GM12878 (cell line): ENCODE data around the gene HS6ST1. TPM values are rescaled to one million over a fixed set of nuclear protein-coding genes. Genes with fewer than 3 reads are reported as not detected.

Source experiments
- ATAC-seq: fragments of 200-7000 bp; cut with Tn5 transposase; 3 replicates; pipeline ENCODE4 v1.9.1; 2020; ENCODE audit warnings: mild to moderate bottlenecking, moderate library complexity
- BruUV-seq: library from RNA; stranded (reverse); fragments of 400-500 nt; replicated peaks from 2 replicates; lab custom pipeline; 2021; lab: Mats Ljungman, UMichigan
- CTCF ChIA-PET: fragments of 300-600 bp; sonication (Branson Sonifier 250); formaldehyde crosslinking; extraction: SDS; loops from one replicate; lab custom pipeline; 2021; ENCODE audit warnings: inconsistent platforms; lab: Yijun Ruan, JAX
- POLR2A ChIA-PET: fragments of 350-600 bp; formaldehyde crosslinking; extraction: SDS; loops from one replicate; lab custom pipeline; 2021; ENCODE audit warnings: inconsistent platforms; lab: Charles Lee
- RAD21 ChIA-PET: fragments of 300-600 bp; sonication (Branson Sonifier 250); formaldehyde crosslinking; loops from one replicate; lab custom pipeline; 2023; ENCODE audit warnings: antibody characterized with exemption; ENCODE audit not compliant: unreplicated experiment; lab: Charles Lee
- SMC1A ChIA-PET: fragments of 300-600 bp; sonication (Branson Sonifier 250); formaldehyde crosslinking; loops from one replicate; lab custom pipeline; 2023; ENCODE audit not compliant: unreplicated experiment, uncharacterized antibody; lab: Charles Lee
- DNase-seq: peaks from one replicate; pipeline ENCODE4 v3.0.0-alpha.2; 2011; ENCODE audit warnings: low read depth, low spot score
- FAIRE-seq: peaks from 3 replicates; lab custom pipeline; 2011; peaks lifted over from hg19 to GRCh38; lab: Jason Lieb, UNC
- H2AFZ ChIP-seq: 2 replicates; pipeline ENCODE4 v1.6.0; 2011; ENCODE audit warnings: low read depth, low read length, control low read depth; ENCODE audit not compliant: control insufficient read depth
- H3K27ac ChIP-seq: 2 replicates; pipeline ENCODE4 v1.5.1; 2011; ENCODE audit warnings: control low read depth; ENCODE audit not compliant: control insufficient read depth, insufficient read depth
- H3K27me3 ChIP-seq, 2 experiments: replicated peaks in 1 of 2; 2 replicates each; pipeline versions ENCODE4 v1.6.0 to v1.6.1; 2011; ENCODE audit warnings: low read length in 1 of 2; ENCODE audit not compliant: control insufficient read depth in 2 of 2, insufficient read depth in 2 of 2
- H3K36me3 ChIP-seq, 2 experiments: 2 replicates each; pipeline ENCODE4 v1.5.1; 2011; ENCODE audit warnings: low read length in 1 of 2; ENCODE audit not compliant: control insufficient read depth in 2 of 2, insufficient read depth in 2 of 2
- H3K4me1 ChIP-seq: 2 replicates; pipeline ENCODE4 v1.6.1; 2011; ENCODE audit warnings: mild to moderate bottlenecking, low read length, moderate library complexity, mixed read lengths; ENCODE audit not compliant: control insufficient read depth, insufficient read depth
- H3K4me2 ChIP-seq: 2 replicates; pipeline ENCODE4 v1.6.0; 2011; ENCODE audit warnings: control low read depth; ENCODE audit not compliant: control insufficient read depth, insufficient read depth
- H3K4me3 ChIP-seq: fragments of 200-600 bp; sonication (generic); 2 replicates; pipeline ENCODE4 v1.5.1; 2016
- H3K79me2 ChIP-seq: 2 replicates; pipeline ENCODE4 v1.6.0; 2011; ENCODE audit warnings: low read length; ENCODE audit not compliant: control insufficient read depth, insufficient read depth
- H3K9ac ChIP-seq: 2 replicates; pipeline ENCODE4 v1.8.0; 2011; ENCODE audit warnings: low read length, control low read depth, mixed read lengths; ENCODE audit not compliant: control insufficient read depth, insufficient read depth
- H3K9me3 ChIP-seq: replicated peaks from 3 replicates; pipeline ENCODE4 v1.5.1; 2011; ENCODE audit warnings: mild to moderate bottlenecking, low read length; ENCODE audit not compliant: control insufficient read depth, insufficient read depth
- H4K20me1 ChIP-seq: 2 replicates; pipeline ENCODE4 v1.6.0; 2011; ENCODE audit not compliant: control insufficient read depth, insufficient read depth
- BACH1 ChIP-seq: fragments of 450-650 bp; IDR thresholded peaks from 2 replicates; pipeline ENCODE4 v1.6.1; 2017; ENCODE audit warnings: mild to moderate bottlenecking, borderline replicate concordance
- CEBPB ChIP-seq, 2 experiments: fragments of 150-350 bp in 1 of 2; IDR thresholded peaks; 2 replicates each; pipeline ENCODE4 v1.6.1; 2012 to 2014; ENCODE audit warnings: low read depth in 2 of 2, low read length in 2 of 2, borderline replicate concordance in 1 of 2, inconsistent platforms in 1 of 2
- CREB1 ChIP-seq: IDR thresholded peaks from 2 replicates; pipeline ENCODE4 v1.6.1; 2012; ENCODE audit warnings: low read depth, mild to moderate bottlenecking, inconsistent platforms
- CREM ChIP-seq: IDR thresholded peaks from 2 replicates; pipeline ENCODE4 v1.6.1; 2014; ENCODE audit warnings: antibody characterized with exemption, low read depth
- HCFC1 ChIP-seq: fragments of 150-350 bp; IDR thresholded peaks from 2 replicates; pipeline ENCODE4 v1.6.1; 2014; ENCODE audit warnings: low read length
- HDAC2 ChIP-seq: fragments of 200-600 bp; sonication (generic); IDR thresholded peaks from 2 replicates; pipeline ENCODE4 v1.6.1; 2017
- KAT2A ChIP-seq: conservative IDR thresholded peaks from 2 replicates; pipeline ENCODE4 v1.6.1; 2011; ENCODE audit warnings: low read depth, low read length; ENCODE audit not compliant: control insufficient read depth
- KDM1A ChIP-seq: fragments of 200-600 bp; sonication (generic); IDR thresholded peaks from 2 replicates; pipeline ENCODE4 v1.6.1; 2016; ENCODE audit warnings: borderline replicate concordance
- NFIC ChIP-seq: IDR thresholded peaks from 2 replicates; pipeline ENCODE4 v1.6.1; 2012; ENCODE audit warnings: low read depth, mild to moderate bottlenecking, inconsistent platforms, low read length, moderate library complexity
- NR2C1 ChIP-seq: fragments of 450-650 bp; IDR thresholded peaks from 2 replicates; pipeline ENCODE4 v1.6.1; 2017; ENCODE audit warnings: antibody characterized with exemption, mild to moderate bottlenecking, moderate library complexity
- NR2F1 ChIP-seq: fragments of 450-650 bp; conservative IDR thresholded peaks from 2 replicates; pipeline ENCODE4 v1.6.1; 2017; ENCODE audit warnings: mild to moderate bottlenecking
- PML ChIP-seq: IDR thresholded peaks from 2 replicates; pipeline ENCODE4 v1.6.1; 2012; ENCODE audit warnings: low read length, inconsistent platforms
- POLR2AphosphoS5 ChIP-seq: IDR thresholded peaks from 2 replicates; pipeline ENCODE4 v1.6.1; 2011; ENCODE audit warnings: mild to moderate bottlenecking, low read length, inconsistent platforms
- SREBF2 ChIP-seq: IDR thresholded peaks from 2 replicates; pipeline ENCODE4 v1.6.1; 2012; ENCODE audit warnings: mild to moderate bottlenecking, low read length
- STAT1 ChIP-seq: fragments of 450-650 bp; conservative IDR thresholded peaks from 2 replicates; pipeline ENCODE4 v1.6.1; 2014; ENCODE audit warnings: antibody characterized with exemption, mild to moderate bottlenecking
- TCF3 ChIP-seq: IDR thresholded peaks from 2 replicates; pipeline ENCODE4 v1.6.1; 2012; ENCODE audit warnings: low read depth, mild to moderate bottlenecking, low read length, borderline replicate concordance; ENCODE audit not compliant: insufficient read depth
- ZBTB4 ChIP-seq: fragments of 450-650 bp; formaldehyde crosslinking; IDR thresholded peaks from 2 replicates; pipeline ENCODE4 v1.4.0; 2022; ENCODE audit warnings: mild to moderate bottlenecking, moderate library complexity
- ZNF24 ChIP-seq: fragments of 450-650 bp; IDR thresholded peaks from 2 replicates; pipeline ENCODE4 v1.6.1; 2017; ENCODE audit warnings: antibody characterized with exemption, mild to moderate bottlenecking
- WGBS: methylation state at CpG from one replicate; pipeline ENCODE4 v1.1.6; 2016; ENCODE audit warnings: low lambda C conversion rate; ENCODE audit not compliant: insufficient replicate concordance, insufficient coverage; ENCODE audit errors: missing lambda C conversion rate; 5-methylcytosine and 5-hydroxymethylcytosine counted together
- in situ Hi-C: fragments of 300-500 bp; cut with MboI; formaldehyde crosslinking; loops from 9 replicates; pipeline ENCODE4 v1.14.3; 2018; ENCODE audit warnings: mixed read lengths
- intact Hi-C: fragments of 100-400 bp; cut with micrococcal nuclease; formaldehyde crosslinking; loops from one replicate; pipeline ENCODE4 v1.14.2; 2022; ENCODE audit not compliant: unreplicated experiment
- polyA plus RNA-seq, 11 experiments: library from polyadenylated mRNA; depleted of rRNA in 4 of 11; unstranded in 6 of 11; stranded (reverse) in 5 of 11; fragments of >200 nt; fragmentation: Nextera tagmentation in 4 of 11; fragmentation: Illumina TruSeq in 1 of 11; extraction: Ambion mirVana in 4 of 11; extraction: Trizol in 1 of 11; gene quantifications; 1 replicate in 1 of 11; 2 replicates in 10 of 11; pipeline versions ENCODE4 v1.2.1 to v1.2.3, GENCODE V29; 2011 to 2016; ENCODE audit warnings: inconsistent platforms in 2 of 11, missing spikeins in 2 of 11, low read depth in 1 of 11
- total RNA-seq, 4 experiments: library from RNA; depleted of rRNA in 3 of 4; stranded (reverse); fragments of >200 nt in 3 of 4; fragmentation: Illumina TruSeq in 1 of 4; extraction: Trizol in 1 of 4; gene quantifications; 2 replicates each; pipeline versions ENCODE4 v1.2.1 to v1.2.3, GENCODE V29; 2013 to 2021
- TF ChIP-seq, protein P1 (sequence below): IDR thresholded peaks from 2 replicates; pipeline ENCODE4 v1.6.1; 2012; ENCODE audit warnings: improper control_type of control experiment, low read depth, low read length; ENCODE audit not compliant: insufficient replicate concordance

HS6ST1 gene
- total and polyA plus RNA-seq, 10 of the 15 experiments (the other 5 are each of a cell fraction or from before 2014, with no cell fraction given): 0.48 to 17.0 (median 4.7) TPM

DNA sequence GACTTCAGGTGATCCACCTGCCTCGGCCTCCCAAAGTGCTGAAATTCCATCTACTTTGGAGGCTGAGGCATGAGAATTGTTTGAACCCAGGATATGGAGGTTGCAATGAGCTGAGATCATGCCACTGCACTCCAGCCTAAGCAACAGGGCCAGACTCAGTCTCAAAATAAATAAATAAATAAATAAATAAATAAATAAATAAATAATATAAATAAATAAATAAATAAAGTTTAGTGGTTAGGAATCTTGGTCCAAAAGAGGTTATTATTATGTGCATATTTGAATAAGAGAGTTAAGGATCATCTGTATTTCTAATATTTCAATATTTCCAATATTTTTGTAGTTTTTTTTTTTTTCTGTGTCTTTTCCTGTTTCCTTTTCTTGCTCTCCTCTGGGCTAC, 90.8 kb downstream of the HS6ST1 start:
- in situ Hi-C loops: no loop called here
- Histone ChIP-seq H3K4me1 (no peaks in the 10 kb centered on the region), H4K20me1 (no peaks in the 10 kb centered on the region), H3K27ac (no peak overlapping the region), H3K9ac (no peak overlapping the region), H3K4me2 (no peak overlapping the region), H3K79me2 (no peaks in the 10 kb centered on the region), H3K36me3 (no peaks in the 10 kb centered on the region), H2AFZ (no peak overlapping the region), H3K9me3 (no peaks in the 10 kb centered on the region), H3K4me3 (no peak overlapping the region), H3K27me3 (no peaks in the 10 kb centered on the region)
- CTCF ChIA-PET: interaction anchor here (0.7 kb wide), 1 partner anchor 680 kb away, joined by 3 read pairs; no protein-coding TSS in a partner anchor
- ATAC-seq (no peak), DNase-seq (no peak), FAIRE-seq (no peak)
- no TSS peak for BruUV-seq
- RAD21 ChIA-PET: no interaction called here
- SMC1A ChIA-PET: interaction anchor here (0.7 kb wide), 1 partner anchor 1131 kb away, joined by 3 read pairs; no protein-coding TSS in a partner anchor
- 73% methylated on average over 1 of the region's 1 CpG for WGBS
- POLR2A ChIA-PET: interaction anchor here (0.7 to 1.1 kb wide), 2 partner anchors 10 to 575 kb away, joined by 3 to 9 read pairs; no protein-coding TSS in a partner anchor
- intact Hi-C loops: no loop called here
- TF ChIP-seq NR2F1 (no peak), BACH1 (no peak), HCFC1 (no peak), NR2C1 (no peak), ZBTB4 (no peak), POLR2AphosphoS5 (no peak), SREBF2 (no peak), NFIC (no peak), HDAC2 (no peak), PML (no peak), KAT2A (no peak), CEBPB (IDR thresholded peaks at IDR 0.05; ENCODE audit: borderline replicate concordance in 1 of 2, low read depth in 2 of 2, low read length in 2 of 2) (no peak), ZNF24 (no peak), CREM (no peak), CREB1 (no peak), KDM1A (no peak), STAT1 (no peak), TCF3 (no peak)
- TF ChIP-seq, protein P1, sequence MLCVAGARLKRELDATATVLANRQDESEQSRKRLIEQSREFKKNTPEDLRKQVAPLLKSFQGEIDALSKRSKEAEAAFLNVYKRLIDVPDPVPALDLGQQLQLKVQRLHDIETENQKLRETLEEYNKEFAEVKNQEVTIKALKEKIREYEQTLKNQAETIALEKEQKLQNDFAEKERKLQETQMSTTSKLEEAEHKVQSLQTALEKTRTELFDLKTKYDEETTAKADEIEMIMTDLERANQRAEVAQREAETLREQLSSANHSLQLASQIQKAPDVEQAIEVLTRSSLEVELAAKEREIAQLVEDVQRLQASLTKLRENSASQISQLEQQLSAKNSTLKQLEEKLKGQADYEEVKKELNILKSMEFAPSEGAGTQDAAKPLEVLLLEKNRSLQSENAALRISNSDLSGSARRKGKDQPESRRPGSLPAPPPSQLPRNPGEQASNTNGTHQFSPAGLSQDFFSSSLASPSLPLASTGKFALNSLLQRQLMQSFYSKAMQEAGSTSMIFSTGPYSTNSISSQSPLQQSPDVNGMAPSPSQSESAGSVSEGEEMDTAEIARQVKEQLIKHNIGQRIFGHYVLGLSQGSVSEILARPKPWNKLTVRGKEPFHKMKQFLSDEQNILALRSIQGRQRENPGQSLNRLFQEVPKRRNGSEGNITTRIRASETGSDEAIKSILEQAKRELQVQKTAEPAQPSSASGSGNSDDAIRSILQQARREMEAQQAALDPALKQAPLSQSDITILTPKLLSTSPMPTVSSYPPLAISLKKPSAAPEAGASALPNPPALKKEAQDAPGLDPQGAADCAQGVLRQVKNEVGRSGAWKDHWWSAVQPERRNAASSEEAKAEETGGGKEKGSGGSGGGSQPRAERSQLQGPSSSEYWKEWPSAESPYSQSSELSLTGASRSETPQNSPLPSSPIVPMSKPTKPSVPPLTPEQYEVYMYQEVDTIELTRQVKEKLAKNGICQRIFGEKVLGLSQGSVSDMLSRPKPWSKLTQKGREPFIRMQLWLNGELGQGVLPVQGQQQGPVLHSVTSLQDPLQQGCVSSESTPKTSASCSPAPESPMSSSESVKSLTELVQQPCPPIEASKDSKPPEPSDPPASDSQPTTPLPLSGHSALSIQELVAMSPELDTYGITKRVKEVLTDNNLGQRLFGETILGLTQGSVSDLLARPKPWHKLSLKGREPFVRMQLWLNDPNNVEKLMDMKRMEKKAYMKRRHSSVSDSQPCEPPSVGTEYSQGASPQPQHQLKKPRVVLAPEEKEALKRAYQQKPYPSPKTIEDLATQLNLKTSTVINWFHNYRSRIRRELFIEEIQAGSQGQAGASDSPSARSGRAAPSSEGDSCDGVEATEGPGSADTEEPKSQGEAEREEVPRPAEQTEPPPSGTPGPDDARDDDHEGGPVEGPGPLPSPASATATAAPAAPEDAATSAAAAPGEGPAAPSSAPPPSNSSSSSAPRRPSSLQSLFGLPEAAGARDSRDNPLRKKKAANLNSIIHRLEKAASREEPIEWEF: no peak
